NB4 (cell line): ENCODE results near the gene USP30.
A peak's percentile ranks its signal among the peaks of the same experiment; 100 is the strongest.

Experiments
- DNase-seq: peaks from one replicate; pipeline ENCODE4 v3.0.0; 2010; ENCODE audit warnings: low read depth
- H3K4me3 ChIP-seq: one replicate; pipeline ENCODE4 v1.5.1; 2011; ENCODE audit warnings: mild to moderate bottlenecking, low read depth, low read length, moderate library complexity
- CTCF ChIP-seq: IDR thresholded peaks from one replicate; pipeline ENCODE4 v1.5.1; 2012; ENCODE audit warnings: low read depth, low read length
- MAX ChIP-seq: IDR thresholded peaks from 2 replicates; pipeline ENCODE4 v1.6.1; 2011; ENCODE audit warnings: low read depth, low read length
- MYC ChIP-seq: IDR thresholded peaks from 2 replicates; pipeline ENCODE4 v1.6.1; 2011; ENCODE audit warnings: low read depth, low read length
- POLR2A ChIP-seq: IDR thresholded peaks from 2 replicates; pipeline ENCODE4 v1.6.1; 2011; ENCODE audit warnings: mild to moderate bottlenecking; ENCODE audit not compliant: insufficient read length; ENCODE audit errors: extremely low read depth

Gene USP30

GRCh38 chr12:109116611-109116949 is 64.2 kb downstream of the USP30 start:
- TF ChIP-seq CTCF = no peak
- TF ChIP-seq POLR2A = no peak
- no peak for TF ChIP-seq MAX
- no peak for TF ChIP-seq MYC
- no peak overlapping the region for H3K4me3 ChIP-seq
- DNase-seq = peak; percentile 52

GRCh38 chr12:109120095-109120494 is 67.7 kb downstream of the USP30 start:
- no peak overlapping the region for H3K4me3 ChIP-seq
- TF ChIP-seq MAX (no peak), CTCF (no peak), MYC (no peak), POLR2A (no peak)
- DNase-seq = no peak

GRCh38 chr12:109120557-109120956 is 68.2 kb downstream of the USP30 start:
- TF ChIP-seq MAX = no peak
- no peak for TF ChIP-seq POLR2A
- TF ChIP-seq MYC = no peak
- no peak for TF ChIP-seq CTCF
- no peak for DNase-seq
- no peak overlapping the region for H3K4me3 ChIP-seq

- TF ChIP-seq POLR2A = no peak
- no peak for TF ChIP-seq MYC
- TF ChIP-seq CTCF = no peak
- TF ChIP-seq MAX = no peak
- no peak overlapping the region for H3K4me3 ChIP-seq
- DNase-seq = no peak
Observed at GRCh38 chr12:109121346-109121880, 69.0 kb downstream of the USP30 start.

GRCh38 chr12:109124878-109125648 is 72.7 kb downstream of the USP30 start:
- DNase-seq = no peak
- no peak for TF ChIP-seq CTCF
- TF ChIP-seq POLR2A = no peak
- no peak for TF ChIP-seq MYC
- no peak for TF ChIP-seq MAX
- H3K4me3 ChIP-seq = no peak overlapping the region
